C1 segment of cervical spinal cord (tissue), 14 donors: ENCODE measurements around the gene CNMD.

ENCODE experiments used
- DNase-seq, 14 donors: peaks; one replicate each; lab custom pipeline; 2025; lab: John Stamatoyannopoulos, UW

CNMD gene

GRCh38 chr13:52739468-52740071 lies at the start of gene CNMD:
Gene CNMD, minus strand, starts transcription at chr13:52739820. Its CDS starts 119 bp downstream, at chr13:52739701.
- no peak for DNase-seq

DNA sequence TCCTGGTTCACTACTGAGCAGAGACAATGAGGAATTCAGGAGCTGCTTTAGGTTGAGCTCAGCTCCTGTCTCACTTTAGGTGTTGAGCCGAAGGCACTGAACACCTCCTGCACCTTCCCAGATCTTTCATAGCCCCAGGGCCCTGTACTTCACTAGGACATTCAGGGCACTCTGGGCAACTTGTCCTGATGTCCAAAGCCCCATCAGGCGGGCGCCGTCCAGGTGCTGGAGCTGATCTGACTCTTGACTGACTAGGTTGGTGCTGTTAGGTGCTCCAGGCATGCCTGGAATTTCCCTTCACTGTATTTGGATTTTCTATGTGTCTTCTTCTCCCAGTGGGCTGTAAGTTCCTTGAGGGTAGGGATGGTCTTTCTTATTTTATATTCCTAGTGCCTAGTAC lies 48.4 kb upstream of the CNMD start:
- no peak for DNase-seq

GRCh38 chr13:52787235-52787634 lies 47.6 kb upstream of the CNMD start:
- DNase-seq: peak in 3 of 14 donors; percentile 12 to 16 (median 14)

- DNase-seq: peak in 11 of 14 donors; percentile 18 to 73 (median 46)
Measured at GRCh38 chr13:52786766-52787165, 47.1 kb upstream of the CNMD start.

GRCh38 chr13:52785739-52786138 lies 46.1 kb upstream of the CNMD start:
- peak in 1 of 14 donors; percentile 19 for DNase-seq

DNA sequence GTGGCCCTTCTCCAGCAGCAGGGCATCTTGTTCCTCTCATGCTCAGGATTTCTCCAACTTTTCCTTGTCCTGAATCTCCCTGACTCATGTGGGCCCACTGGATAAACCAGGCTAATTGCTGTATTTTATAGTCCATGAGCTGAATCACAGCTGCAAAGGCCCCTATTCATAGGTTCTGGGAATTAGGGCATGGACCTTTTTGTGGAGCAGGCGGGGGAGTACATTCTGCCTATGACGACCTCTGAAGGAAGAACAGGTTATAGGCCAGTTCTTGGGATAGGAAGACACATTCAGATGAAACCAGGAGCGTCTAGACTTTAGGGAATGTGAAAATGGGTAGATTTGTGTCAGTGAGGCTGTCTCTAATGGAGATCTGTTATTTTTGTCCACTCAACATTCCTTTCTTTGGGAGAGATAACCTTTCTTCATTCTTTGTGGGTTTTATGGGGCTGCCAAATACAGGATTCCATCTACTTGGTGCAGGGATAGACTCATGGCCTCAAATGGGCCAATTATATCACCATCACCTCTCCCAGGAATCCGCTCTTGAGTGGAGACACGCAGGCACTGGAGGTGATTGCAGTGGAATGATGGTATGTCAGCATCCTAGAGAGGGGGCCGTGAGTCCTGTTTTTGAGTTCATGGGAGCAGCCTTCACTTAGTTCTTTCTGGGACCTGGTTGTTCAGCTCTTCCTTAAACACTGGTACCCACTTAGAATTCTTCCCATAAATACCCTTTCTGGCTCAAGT lies 45.1 kb upstream of the CNMD start:
- no peak for DNase-seq

DNA sequence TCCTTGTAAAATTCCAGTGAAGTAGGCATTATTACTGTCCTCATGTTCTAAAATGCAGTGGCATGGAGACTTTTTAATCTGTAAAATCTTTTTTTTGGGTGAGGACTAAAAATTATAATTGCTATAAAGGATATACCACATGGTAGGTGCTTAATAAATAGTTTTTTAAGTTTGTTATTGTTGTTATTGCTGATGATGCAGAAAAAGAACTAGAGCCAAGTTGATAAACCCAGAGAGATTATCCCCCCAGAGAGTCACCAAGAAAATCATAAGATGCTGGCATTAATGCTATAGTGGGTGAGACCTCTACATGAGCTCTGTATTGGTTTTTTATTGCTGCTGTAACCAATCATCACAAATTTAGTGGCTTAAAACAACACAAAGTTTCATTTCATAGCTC lies 44.3 kb upstream of the CNMD start:
- DNase-seq: no peak

DNA sequence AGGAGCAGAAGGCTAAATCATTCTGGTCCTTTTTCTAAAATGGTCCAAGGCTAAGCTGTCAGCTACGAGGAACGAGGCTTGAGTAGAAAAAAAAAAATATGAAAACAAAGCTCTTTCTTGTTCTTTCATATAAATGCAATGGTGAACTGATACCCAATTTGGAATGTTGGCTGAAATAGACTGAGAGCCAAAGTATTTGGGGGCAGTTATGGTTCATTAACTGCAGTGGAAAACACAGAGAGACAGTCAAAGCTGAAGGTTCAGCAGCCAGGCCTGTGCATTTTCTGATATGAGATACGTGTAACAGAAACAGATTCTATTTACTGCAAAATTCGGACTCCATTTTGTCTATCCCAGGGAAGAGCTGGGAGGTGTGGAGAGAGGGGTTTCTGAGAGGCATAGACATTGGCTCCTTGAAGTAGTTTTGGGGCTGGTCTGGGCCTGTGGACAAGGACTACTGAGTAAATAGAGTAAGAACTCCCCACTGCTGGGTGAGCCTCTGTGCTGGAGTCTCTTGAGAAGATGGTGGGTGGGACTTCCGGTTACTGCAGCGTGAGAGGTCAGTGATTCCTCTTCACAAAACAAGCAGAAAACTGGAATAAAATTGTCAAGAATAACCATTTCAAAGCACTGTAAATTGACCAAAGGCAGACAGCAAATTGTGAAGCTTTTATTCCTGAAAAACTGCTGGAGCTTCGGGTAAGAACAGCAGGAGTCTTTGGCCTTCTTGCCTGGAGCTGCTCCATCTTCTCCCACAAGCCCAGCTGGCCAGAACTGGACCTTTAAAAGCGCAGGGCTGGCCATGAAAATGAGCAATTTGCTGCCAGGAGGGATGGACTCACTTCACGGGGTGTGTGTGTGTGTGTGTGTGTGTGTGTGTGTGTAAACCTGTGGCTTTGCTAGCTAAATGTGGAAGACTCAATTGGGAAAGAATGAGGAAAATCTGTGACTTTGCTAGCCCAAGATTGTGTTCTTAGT lies 43.1 kb upstream of the CNMD start:
- DNase-seq: peak in 2 of 14 donors; percentile 2 to 5

- no peak for DNase-seq
Measured at GRCh38 chr13:52780611-52781010, 41.0 kb upstream of the CNMD start.

DNA sequence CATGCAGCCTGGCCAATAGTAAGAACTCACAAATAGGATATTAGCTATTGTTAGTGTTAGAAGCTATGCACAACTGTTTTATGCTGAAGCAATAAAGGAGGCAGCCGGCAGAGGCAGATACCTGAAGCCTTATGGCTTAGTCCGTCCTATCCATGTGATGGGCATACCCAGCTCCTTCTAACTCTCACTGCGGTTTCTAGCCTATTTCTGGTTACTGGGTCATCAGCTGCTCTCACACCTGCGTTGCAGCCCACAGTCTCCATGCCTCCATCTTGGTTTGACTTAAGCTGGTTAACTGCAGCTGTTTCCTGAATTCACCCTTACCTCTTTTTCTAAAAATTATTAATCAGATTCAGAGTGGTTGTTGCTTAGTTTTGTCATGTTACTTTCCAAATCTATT lies 40.5 kb upstream of the CNMD start:
- DNase-seq: no peak

GRCh38 chr13:52779103-52779502 lies 39.5 kb upstream of the CNMD start:
- DNase-seq: peak in 4 of 14 donors; percentile 14 to 35 (median 16)

GRCh38 chr13:52776726-52777125 lies 37.1 kb upstream of the CNMD start:
- DNase-seq: no peak

DNA sequence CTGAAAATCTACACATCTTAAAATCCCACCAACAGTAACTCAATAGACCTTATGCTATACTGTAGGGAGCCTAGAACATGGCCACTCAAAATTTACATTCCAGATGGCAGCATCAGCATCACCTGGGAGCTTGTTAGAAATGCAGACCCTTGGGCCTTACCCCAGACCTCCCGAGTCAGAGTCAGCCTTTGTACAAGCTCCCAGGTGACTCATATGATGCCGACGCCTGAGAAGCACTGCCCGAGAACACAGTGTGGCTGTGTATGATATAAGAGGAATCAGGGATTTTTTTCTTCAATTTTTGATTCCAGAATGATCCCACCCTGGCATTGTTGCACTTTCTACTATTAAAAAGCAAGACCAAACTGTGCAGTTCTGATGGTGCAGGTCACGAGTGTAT lies 35.9 kb upstream of the CNMD start:
- DNase-seq: no peak

DNA sequence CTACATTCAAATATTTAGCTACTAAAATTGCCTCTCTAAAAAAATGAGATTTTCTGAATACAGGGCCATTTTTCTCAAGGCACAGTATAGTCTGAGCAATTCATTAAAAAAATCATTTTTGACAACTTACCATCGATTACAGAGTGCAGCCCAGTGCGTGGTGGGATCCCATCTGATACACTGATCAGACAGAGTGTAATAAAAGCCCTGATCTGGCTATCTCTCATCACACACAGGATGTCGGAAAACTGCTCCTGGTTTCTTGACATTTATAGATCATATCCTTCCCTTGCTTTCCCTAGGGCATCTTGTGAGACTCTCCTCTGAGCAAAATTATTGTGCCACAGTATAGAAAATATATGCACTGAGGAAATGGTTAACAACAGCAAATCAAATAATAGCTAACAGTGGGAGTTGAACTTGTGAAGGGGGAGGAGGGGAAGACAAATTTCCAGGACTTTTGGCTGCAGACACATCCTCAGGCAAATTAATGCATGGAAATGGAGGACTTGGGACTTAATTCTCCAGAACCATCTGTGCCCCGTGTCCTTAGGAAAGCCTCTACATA lies 28.4 kb upstream of the CNMD start:
- no peak for DNase-seq

DNA sequence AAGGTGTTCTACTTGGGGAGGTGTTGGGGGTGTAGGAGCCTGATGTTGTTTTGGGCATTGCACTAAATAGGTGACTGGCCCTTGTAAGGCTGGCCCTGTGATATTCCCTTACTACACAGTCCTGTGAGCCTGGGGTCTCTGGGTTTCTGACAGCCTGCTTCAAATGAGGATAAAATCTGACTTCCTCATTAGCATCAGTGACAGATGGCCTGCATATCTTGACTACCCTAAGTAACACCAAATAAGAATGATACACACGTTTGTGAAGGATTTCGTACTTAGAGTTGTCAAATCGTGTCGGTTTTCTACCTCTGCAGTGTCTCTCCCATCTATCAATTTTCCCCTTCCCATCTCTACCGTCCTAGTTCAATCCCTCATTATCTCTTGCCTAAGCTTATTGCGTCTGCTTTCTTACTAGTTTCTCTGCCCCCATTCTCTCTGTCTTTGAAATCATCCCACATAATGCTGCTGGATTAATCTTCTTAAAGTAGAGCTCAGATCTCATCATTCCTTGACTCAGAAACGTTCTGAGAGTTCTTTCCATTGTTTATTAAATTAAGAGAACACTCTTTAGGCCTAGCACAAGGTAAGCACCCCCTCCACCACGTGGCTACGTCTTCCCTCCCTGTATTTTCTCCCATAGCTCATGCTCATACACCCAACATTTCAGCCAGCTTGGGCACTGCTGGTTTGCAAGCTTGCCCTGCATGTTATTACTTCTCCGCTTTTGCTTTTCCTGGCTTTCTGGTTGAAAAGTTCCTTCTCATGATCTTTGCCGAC lies 26.2 kb upstream of the CNMD start:
- no peak for DNase-seq

GRCh38 chr13:52760077-52760476 lies 20.5 kb upstream of the CNMD start:
- no peak for DNase-seq

DNA sequence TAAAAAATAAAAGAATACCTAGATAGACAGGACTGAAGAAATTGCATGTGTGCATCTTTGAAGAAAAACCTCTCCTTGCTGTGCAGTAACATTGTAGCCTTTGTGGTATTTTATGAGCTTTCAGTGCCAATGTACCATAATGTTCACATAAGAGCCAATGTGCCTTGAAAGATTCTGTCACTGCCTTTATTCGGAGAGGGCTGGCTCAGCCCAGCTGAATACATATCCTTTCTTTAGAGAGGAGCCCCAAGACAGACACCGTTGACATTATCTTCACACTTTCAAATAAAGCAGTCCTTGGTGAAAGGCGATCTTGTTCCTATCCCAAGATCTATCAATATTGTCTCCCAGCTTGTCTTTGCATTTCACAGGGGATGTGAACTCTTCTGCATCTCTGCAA lies 18.5 kb upstream of the CNMD start:
- DNase-seq: no peak

DNA sequence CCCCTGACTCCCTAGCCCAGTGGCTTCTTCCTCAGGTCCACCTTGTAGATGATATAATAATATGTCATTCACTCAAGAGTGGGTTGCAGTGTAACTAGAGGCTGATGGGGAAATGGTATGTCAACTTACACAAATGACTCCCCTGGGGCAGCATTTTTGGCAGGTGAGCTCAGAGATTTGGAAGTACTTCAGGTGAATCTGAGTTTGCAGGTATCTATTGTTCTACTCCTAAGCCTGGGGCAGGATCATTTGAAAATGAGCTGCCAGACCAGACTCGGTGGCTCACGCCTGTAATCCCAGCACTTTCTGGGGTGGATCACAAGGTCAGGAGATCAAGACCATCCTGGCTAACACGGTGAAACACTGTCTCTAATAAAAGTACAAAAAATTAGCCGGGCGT lies 11.6 kb upstream of the CNMD start:
- DNase-seq: no peak

- DNase-seq: no peak
Measured at GRCh38 chr13:52750713-52751112, 11.1 kb upstream of the CNMD start.

DNA sequence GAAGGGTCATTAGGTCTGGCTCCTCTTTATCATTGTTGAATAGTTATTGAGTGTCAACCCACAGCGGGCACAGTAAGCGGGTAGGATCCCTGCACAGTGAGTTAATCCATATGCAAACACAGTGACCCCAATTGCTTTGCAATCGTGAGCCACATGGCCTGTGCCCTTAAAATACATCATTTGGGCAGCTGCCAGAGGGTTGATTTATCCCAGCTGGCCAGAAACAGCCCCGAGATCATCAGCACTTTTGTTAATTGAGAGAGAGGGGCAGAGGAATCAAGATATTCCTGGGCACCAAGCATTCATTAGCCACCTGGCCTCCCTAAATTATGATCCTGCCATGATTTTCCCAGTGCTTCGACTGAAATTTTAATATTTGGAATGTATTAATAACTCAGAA lies 9.8 kb upstream of the CNMD start:
- DNase-seq: no peak

GRCh38 chr13:52746141-52746540 lies 6.5 kb upstream of the CNMD start:
- no peak for DNase-seq
